Esophagus muscularis mucosa (tissue), 3 donors: ENCODE data around the gene GPR180.

Experiments
- CTCF ChIP-seq, 3 experiments: fragments of 200-600 bp in 2 of 3; fragments of 450-650 bp in 1 of 3; sonication (generic) in 2 of 3; IDR thresholded peaks; one replicate each; pipeline ENCODE4 v1.5.1; 2017 to 2019; ENCODE audit warnings: antibody characterized with exemption in 3 of 3, mild to moderate bottlenecking in 2 of 3, moderate library complexity in 1 of 3
- POLR2A ChIP-seq: fragments of 450-650 bp; IDR thresholded peaks from one replicate; pipeline ENCODE4 v1.6.1; 2017; ENCODE audit warnings: antibody characterized with exemption, moderate library complexity, mild to moderate bottlenecking, low read depth
- POLR2AphosphoS5 ChIP-seq, 2 donors: sonication (generic); formaldehyde crosslinking; IDR thresholded peaks; one replicate each; pipeline ENCODE4 v1.6.1; 2017; ENCODE audit warnings: antibody characterized with exemption in 2 of 2

- no peak for TF ChIP-seq CTCF (IDR thresholded peaks at IDR 0.05)
- no peak for TF ChIP-seq POLR2AphosphoS5 (IDR thresholded peaks at IDR 0.05)
- no peak for TF ChIP-seq POLR2A
These were observed 42.9 kb upstream of the GPR180 start for GRCh38 chr13:94558716-94559115.
